ENCODE results near the gene PTN.
"Not testable (repeated sequence)": the region's sequence is repeated elsewhere in the genome, so short reads cannot be mapped to it uniquely, and the experiment has no call there.

Gene PTN

DNA sequence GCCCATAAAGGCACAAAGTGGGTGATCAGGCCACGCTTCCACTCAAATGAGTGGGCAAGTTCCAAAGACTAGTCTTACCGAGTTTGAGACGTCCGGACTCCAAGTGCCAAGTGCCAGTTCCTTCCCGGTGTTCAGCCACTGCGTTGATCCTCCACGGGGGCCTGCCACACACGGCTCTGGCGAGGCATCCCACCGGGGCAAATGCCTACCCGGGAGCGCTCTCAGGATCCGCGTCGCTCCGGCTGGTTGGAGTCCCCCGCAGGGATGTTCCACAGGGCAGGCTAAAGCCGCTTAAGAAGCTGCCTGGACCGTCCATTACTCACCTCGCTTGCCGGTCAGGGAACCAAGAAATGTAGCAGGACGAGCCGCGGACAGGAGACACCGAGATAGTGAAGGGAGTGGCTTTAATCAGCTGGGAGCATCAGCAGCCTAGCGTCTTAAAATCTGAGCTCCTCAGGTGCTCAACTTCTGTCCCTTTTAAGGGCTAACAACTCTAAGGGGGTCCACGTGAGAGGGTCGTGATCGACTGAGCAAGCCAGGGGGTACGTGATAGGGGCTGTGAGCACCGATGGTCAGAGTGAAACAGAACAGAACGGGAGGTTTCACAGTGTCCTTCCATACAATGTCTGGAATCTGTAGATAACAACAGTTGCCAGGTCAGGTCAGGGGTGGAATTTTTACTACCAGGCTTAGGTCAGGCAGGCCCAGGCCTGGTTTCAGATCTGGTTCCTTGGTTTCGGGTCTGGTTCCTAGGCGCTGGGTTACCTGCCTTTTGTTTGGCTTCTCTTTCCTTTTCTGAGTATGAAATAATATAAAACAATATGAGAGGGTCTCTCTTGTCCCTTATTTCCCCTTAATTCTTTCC lies 75.3 kb downstream of the PTN start:
- DNase-seq (ENCODE audit: low spot score): not testable (repeated sequence)

DNA sequence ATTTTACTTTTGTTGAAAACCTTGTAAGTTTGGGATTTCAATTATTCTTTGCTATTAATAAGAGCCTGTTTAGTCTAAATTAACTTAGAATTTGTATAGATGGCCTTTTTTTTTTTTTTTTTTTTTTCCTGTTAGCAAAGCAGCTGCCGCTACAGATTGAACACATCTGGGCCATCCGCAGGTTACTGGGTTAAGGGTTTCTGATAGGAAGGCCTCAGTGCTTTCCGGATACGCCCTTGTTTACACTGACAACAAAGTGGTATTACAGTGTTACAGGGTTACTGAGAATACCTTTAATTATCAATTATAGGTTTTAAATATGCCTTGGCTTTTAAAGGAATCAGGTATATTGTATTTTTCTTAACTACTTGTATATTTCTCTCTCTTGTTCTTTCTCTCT lies 76.8 kb downstream of the PTN start:
- no peak for DNase-seq (ENCODE audit: low spot score)

GRCh38 chr7:137265480-137265879 lies 78.1 kb downstream of the PTN start:
- not testable (repeated sequence) for DNase-seq (ENCODE audit: low spot score)

DNA sequence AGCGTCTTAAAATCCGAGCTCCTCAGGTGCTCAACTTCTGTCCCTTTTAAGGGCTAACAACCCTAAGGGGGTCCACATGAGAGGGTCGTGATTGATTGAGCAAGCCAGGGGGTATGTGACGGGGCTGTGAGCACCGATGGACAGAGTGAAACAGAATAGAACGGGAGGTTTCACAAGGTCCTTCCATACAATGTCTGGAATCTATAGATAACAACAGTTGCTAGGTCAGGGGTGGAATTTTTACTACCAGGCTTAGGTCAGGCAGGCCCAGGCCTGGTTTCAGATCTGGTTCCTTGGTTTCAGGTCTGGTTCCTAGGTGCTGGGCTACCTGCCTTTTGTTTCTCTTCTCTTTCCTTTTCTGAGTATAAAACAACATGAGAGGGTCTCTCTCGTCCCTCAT lies 80.9 kb downstream of the PTN start:
- no peak for DNase-seq (ENCODE audit: low spot score)

- DNase-seq (ENCODE audit: low spot score): no peak
Measured at GRCh38 chr7:137258552-137258951, 85.0 kb downstream of the PTN start.

DNA sequence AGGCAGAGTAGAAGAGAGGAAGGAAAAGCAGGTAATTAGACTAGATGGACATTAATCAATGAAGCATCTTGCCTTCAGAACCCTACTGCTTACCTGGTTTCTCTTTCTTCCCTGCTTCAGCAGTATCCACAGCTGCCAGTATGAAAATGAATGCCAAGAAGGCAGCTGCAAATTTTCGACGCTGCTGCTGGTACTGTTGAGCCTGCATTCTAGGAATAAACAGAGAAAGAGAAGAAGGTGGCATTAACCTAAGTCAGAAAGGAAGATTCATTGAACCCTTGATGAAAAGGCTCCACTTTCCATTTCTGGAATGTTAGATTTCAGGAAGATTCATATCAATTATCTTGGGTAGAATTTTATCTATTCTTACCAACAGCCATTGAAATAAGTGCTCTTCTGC lies 88.8 kb downstream of the PTN start:
- no peak for DNase-seq (ENCODE audit: low spot score)

DNA sequence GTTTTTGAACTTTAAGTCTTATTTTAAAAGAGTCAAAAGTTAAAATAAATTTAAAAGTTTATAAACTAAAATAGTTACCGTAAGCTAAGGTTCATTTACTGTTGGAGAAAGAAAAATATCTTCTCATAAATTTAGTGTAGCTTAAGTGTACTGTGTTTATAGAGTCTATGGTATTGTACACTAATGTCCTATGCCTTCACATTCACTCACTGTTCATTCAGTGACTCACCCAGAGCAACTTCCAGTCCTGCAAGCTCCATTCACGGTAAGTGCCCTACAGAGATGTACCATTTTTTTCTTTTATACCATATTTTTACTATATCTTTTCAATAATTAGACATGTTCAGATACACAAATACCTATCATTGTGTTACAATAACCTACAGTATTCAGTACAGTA lies 97.6 kb downstream of the PTN start:
- DNase-seq (ENCODE audit: low spot score): no peak

DNA sequence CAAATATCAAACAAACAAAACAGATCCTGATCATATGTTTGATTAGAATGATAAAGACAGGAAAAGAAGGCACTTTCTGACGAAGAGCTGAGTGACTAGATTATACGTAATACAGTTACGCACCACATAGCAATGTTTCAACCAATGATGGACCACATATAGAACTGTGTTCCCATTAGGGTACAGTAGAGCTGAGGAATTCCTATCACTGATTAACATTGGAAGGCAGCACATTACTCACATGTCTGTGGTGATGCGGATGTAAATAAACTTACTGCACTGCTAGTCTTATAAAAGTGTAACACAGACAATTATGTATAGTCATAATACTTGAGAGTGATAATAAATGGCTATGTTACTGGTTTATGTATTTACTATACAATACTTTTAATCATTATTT lies 98.3 kb downstream of the PTN start:
- DNase-seq (ENCODE audit: low spot score): no peak

- no peak for DNase-seq (ENCODE audit: low spot score)
Measured at GRCh38 chr7:137243741-137244140, 99.8 kb downstream of the PTN start.

GRCh38 chr7:137242616-137243015 lies 100.9 kb downstream of the PTN start:
- no peak for DNase-seq (ENCODE audit: low spot score)

DNA sequence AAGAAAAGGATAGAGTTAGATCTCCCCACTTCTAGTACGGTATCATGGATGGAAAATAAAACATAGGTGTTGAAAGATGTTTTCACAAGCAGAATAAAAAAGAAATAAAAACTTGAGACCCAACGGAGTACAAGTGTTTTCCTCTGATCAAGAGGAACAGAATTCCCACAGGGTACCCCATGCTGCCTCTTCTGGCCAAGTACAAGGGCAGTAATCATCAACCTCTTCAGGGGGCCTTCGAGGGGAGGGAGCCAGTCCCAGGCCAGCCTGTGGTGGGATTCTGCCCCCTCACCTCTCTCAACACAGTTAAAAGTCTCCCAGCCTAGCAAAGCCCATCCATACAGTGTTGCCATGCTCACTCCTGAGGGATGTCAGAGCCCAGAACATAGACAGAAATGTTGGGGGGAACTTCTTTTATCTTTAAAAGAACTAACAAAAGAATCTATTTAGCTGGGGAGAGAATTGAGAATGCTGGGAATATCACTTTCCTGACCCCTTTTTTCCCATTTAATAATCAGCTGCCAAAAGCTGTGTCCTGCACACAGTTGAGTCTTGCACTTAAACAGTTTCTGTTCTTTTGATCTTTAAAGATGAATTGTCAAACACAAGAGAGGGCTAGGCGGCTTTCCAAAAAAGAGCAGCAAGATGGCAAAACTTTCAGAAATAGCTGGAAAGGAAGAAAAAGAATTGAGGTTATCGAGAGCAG lies 101.7 kb downstream of the PTN start:
- DNase-seq (ENCODE audit: low spot score): no peak

DNA sequence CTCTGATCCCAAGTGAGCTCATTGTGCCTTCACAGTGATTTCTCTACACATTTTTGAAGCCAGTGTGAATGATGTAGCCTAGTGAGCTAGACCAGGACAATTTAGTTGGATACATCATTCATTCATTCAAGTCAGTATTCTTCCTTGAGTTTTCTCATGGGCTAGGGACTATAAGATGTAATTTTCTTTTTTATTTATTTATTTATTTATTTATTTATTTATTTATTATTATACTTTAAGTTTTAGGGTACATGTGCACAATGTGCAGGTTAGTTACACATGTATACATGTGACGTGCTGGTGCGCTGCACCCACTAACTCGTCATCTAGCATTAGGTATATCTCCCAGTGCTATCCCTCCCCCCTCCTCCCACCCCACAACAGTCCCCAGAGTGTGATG lies 104.3 kb downstream of the PTN start:
- DNase-seq (ENCODE audit: low spot score): not testable (repeated sequence)

DNA sequence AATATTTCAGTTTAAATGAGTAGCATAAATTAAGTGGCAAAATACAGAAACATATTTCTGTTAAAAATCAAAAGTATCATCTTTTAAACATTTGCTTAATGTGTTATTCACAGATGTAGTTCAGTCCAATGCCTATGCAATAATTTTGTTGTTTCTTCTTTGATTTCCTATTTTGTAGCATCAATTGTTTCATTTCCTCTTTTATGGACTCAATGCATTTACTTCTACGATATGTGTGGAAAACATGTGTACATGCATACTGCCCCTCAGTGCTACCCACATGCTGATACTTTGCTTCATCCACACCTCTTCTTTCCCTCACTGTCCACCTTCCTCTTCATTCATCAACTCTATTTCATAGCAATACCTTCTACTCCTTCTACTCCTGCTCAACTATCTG lies 108.1 kb downstream of the PTN start:
- no peak for DNase-seq (ENCODE audit: low spot score)

DNA sequence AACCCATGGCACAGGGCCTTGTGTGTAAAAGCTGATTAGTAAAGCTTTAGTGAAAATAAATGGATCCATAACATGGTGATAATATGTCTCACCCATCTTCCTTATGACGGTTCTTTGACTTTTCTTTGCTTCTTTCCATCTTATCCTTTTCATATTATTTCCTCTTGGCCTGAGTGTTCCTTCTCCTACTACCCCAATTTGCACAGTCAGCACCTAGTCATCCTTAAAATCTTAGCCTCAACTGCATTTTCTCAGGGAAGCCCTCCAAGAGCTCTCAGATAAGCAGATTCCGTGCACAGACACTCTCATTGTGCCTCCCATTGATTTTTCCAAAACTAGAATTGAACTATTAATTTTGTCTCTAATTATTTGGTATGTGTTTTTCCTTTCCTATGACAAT lies 112.4 kb downstream of the PTN start:
- DNase-seq (ENCODE audit: low spot score): no peak

GRCh38 chr7:137221467-137221866 lies 122.1 kb downstream of the PTN start:
- DNase-seq (ENCODE audit: low spot score): no peak

DNA sequence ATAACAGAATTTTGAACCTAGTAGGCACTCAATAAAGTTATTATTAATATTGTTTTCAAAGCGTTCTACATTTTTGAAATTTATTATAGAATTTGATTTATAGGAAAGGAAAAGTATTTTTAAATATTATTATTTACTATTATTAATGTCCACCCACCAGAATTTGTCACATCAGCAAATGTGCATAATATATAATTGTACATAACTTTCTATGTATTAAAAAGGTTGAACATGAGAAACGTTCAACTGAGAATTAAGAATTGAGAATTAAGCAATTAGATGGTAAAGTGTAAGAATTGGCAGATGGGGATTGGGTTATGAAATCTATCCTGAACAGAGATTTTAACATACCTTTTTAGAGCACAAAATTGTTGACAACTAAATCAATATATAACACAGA lies 129.8 kb downstream of the PTN start:
- no peak for DNase-seq (ENCODE audit: low spot score)

- no peak for DNase-seq (ENCODE audit: low spot score)
Measured at GRCh38 chr7:137209151-137209817, 134.2 kb downstream of the PTN start.

DNA sequence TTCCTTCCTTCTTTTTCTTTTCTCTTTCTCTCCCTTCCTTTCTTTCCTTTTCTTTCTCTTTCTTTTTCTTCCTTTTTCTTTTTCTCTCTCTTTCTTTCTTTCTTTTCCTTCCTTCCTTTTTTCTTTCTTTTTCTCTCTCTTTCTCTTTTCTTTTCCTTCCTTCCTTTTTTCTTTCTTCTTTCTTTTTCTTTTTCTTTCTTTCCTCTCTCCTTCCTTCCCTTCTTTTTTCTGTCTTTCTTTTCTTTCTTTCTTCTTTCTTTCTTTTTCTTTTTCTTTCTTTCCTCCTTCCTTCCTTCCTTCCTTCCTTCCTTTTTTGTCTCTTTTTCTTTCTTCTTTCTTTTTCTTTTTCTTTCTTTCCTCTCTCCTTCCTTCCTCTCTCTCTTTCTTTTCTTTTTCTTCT lies 136.8 kb downstream of the PTN start:
- no peak for DNase-seq (ENCODE audit: low spot score)

DNA sequence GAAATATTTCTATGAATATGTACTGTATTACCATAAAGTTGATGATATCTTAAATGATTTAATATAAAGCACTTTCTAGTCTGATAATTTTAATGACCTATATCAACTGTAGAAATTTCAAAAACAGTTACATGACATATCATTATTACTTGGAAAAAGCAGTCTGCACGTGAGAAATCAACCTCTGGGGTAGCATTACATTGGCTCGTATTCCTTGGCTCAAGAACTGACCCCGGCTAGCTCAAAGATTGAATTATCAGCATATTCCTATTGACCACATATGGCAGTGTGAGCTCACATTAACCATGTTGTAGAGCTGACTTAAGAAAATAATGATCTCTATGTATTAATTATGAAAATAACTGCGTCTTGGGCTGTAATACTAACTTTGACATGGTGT lies 139.3 kb downstream of the PTN start:
- DNase-seq (ENCODE audit: low spot score): no peak

DNA sequence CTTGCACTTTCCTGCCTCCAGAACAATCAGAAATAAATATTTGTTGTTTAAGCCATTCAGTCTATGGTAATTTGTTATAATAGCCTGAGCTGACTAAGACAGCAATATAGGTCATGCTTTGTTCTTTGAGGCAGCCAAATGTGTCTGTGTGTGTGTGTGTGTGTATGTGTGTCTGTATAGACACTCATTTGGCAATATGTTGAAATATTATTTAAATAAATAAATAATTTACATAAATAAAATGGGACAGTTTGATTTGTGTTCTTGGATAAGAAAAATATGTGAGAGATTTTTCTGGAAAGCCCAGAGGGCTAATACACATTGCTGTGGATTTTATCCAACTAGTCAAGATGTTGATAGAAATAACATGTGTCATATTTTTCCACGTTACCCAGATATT lies 140.2 kb downstream of the PTN start:
- no peak for DNase-seq (ENCODE audit: low spot score)

DNA sequence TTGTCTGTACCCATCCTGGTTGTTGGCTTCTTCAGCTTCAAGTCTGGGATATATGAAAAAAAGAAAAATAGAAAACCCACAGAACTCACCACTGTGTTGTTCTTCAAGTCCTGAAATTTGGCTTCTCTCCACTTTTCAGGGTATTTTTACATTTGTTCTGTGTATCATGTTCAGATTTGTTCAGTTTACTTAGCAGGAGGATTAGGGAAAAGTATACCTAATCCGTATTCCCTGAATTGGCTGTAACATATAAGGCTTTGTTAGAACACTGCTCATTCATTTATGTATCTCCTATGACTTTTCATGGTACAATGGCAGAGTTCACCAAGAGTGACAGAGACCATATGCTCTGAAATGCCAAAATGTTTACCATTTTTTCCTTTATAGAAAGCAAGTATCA lies 146.9 kb downstream of the PTN start:
- DNase-seq (ENCODE audit: low spot score): no peak

GRCh38 chr7:137195996-137196395 lies 147.5 kb downstream of the PTN start:
- DNase-seq (ENCODE audit: low spot score): no peak

DNA sequence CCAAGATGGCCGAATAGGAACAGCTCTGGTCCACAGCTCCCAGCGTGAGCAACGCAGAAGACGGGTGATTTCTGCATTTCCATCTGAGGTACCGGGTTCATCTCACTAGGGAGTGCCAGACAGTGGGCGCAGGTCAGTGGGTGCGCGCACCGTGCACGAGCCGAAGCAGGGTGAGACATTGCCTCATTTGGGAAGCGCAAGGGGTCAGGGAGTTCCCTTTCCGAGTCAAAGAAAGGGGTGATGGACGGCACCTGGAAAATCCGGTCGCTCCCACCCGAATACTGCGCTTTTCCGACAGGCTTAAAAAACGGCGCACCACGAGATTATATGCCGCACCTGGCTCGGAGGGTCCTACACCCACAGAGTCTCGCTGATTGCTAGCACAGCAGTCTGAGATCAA lies 161.9 kb downstream of the PTN start:
- not testable (repeated sequence) for DNase-seq (ENCODE audit: low spot score)
